Skeletal muscle satellite cell (primary cell): ENCODE measurements around the gene PTPN14.
"Not testable (repeated sequence)": the region's sequence is repeated elsewhere in the genome, so short reads cannot be mapped to it uniquely, and the experiment has no call there.

Experiments
- H3K27me3 ChIP-seq: 2 replicates; pipeline ENCODE4 v1.7.0; 2013; ENCODE audit warnings: low read length; ENCODE audit not compliant: control insufficient read depth, insufficient read depth
- H3K36me3 ChIP-seq: 2 replicates; pipeline ENCODE4 v1.7.0; 2013; ENCODE audit warnings: mild to moderate bottlenecking, control low read depth, low read length; ENCODE audit not compliant: insufficient read depth
- H3K4me1 ChIP-seq: 2 replicates; pipeline ENCODE4 v1.7.0; 2013; ENCODE audit warnings: low read length; ENCODE audit not compliant: control insufficient read depth, insufficient read depth
- H3K4me2 ChIP-seq: 2 replicates; pipeline ENCODE4 v1.7.0; 2013; ENCODE audit warnings: mild to moderate bottlenecking, low read length
- H3K4me3 ChIP-seq: 2 replicates; pipeline ENCODE4 v1.7.0; 2013; ENCODE audit warnings: low read length
- H3K9ac ChIP-seq: 2 replicates; pipeline ENCODE4 v1.7.0; 2013; ENCODE audit warnings: mild to moderate bottlenecking, low read depth, low read length, moderate library complexity
- H3K9me3 ChIP-seq: replicated peaks from 2 replicates; pipeline ENCODE4 v1.7.0; 2013; ENCODE audit warnings: mild to moderate bottlenecking, control low read depth, low read length

PTPN14 gene

DNA sequence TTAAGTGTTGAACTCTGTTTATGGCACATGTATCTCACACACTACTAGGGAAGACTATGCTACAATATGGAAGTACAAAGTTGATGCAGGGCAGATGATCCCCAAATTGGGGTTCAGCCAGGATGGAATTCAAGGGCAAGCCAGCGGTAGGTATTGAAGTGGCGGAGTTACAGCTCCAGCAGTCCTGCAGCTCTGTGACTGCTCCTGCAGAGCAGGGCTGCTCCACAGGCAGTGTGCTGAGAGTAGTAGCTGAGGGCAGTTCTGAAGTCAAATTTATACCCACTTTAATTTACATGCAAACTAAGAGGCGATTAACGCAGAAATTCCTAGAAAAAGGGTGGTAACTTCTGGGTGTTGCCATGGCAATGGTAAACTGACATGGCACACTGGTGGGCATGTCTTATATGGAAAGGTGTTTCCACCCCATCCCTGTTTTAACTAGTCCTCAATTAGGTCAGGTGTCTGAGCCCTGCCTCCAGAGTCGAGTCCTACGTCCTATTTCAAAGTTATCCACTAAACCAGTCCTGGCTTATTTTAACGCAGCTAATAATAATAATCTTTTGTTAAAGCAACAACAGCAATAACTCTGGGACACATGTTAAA lies 31.0 kb upstream of the PTPN14 start:
- Histone ChIP-seq H3K27me3 (no peaks in the 10 kb centered on the region), H3K9ac (no peak overlapping the region), H3K4me3 (no peak overlapping the region), H3K36me3 (no peaks in the 10 kb centered on the region), H3K4me1 (peaks cover 46% of the 10 kb centered on the region), H3K4me2 (peak overlapping the region; percentile 28), H3K9me3 (no peaks in the 10 kb centered on the region)

DNA sequence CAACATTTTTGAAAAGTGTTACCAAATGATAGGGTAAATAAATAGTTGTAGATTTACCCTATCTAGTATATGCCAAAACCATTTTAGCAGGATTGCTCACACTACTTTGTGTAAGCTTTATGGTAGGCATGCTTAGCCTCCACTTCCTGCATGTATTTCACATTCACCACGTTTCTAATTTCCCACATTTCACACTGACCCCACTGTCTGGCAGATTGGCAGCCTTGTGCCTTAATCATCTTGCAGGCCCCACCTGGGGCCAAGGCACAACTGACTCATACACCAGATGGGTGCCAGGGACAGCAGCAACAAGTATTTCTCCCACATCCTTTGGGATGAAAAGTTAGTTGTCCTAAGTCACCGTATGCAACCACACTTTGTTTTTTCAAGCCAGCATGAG lies 30.4 kb upstream of the PTPN14 start:
- Histone ChIP-seq H3K27me3 (no peaks in the 10 kb centered on the region), H3K9ac (peak overlapping the region; percentile 22), H3K9me3 (no peaks in the 10 kb centered on the region), H3K4me3 (no peak overlapping the region), H3K4me1 (peaks cover 46% of the 10 kb centered on the region), H3K4me2 (peak overlapping the region; percentile 28), H3K36me3 (no peaks in the 10 kb centered on the region)

DNA sequence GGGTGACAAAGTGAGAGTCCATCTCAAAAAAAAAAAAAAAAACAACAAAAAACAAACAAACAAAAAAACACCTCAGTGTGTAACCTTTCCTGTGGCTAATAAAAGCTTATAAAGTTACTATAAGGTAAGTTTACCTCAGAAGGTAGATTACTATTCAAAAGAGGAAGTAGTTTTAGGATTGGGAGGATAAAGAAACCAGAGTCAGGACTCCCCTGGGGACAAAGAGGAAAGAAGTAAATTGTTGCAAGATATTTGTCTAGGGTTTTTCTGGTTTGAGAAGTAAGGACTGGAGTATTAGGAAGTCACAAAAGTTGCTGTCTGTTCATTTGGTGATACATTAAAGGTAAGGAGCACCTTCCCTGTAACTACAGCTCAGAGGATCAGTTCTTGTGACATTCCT lies 27.8 kb upstream of the PTPN14 start:
- no peaks in the 10 kb centered on the region for H3K27me3 ChIP-seq
- no peaks in the 10 kb centered on the region for H3K36me3 ChIP-seq
- H3K4me1 ChIP-seq = peaks cover 46% of the 10 kb centered on the region
- no peak overlapping the region for H3K4me2 ChIP-seq
- H3K9me3 ChIP-seq = peaks cover 6% of the 10 kb centered on the region
- H3K4me3 ChIP-seq = no peak overlapping the region
- no peak overlapping the region for H3K9ac ChIP-seq

DNA sequence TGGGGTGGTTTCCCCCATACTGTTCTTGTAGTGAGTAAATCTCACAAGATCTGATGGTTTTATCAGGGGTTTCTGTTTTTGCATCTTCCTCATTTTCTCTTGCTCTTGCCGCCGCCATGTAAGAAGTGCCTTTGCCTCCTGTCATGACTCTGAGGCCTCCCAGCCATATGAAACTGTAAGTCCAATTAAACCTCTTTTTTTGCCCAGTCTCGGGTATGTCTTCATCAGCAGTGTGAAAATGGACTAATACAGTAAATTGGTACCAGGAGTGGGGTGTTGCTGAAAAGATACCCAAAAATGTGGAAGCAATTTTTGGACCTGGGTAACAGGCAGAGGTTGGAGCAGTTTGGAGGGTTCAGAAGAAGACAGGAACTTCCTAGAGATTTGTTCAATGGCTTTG lies 24.7 kb upstream of the PTPN14 start:
- H3K9ac ChIP-seq, H3K36me3 ChIP-seq, H3K4me3 ChIP-seq, H3K27me3 ChIP-seq, H3K9me3 ChIP-seq, H3K4me2 ChIP-seq: not testable (repeated sequence)
- H3K4me1 ChIP-seq = peaks cover 34% of the 10 kb centered on the region

DNA sequence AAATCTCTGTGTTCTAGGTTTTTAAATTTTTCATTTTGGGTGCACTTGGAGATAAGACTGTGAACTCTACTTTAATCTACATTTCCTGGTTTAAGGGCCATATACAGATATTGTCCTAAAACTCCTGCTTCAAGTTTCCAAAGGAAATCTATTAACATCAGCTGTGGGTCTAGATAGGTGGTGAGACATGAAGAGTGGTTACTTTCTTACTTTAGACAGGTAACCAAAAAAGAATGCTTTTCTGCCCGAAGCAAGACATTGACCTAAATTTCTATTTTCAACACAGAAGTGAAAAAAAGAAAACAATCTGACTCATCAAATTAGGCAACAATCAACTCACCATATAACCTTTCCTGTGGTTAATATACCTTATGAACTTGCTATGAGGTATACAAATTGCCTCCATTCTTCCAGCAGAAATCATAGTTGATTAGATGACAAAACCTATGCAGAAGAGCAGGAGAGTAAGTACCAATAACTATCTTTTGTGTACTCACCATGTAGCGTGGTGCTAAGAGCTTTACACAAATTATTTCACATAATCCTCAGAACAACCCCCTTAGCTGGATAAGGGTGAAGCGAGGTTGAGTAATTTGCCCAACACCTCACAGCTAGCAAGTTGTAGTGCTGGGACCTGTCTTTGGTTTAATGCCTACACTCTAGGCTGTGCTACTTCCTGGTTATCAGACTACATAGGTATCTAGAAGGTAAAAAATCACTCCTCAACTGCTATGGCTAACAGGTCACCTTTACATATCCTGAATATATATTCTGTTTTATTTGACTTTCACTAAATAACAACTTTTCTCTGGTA lies 23.4 kb upstream of the PTPN14 start:
- peaks cover 6% of the 10 kb centered on the region for H3K9me3 ChIP-seq
- H3K27me3 ChIP-seq = no peaks in the 10 kb centered on the region
- peaks cover 41% of the 10 kb centered on the region for H3K4me1 ChIP-seq
- no peak overlapping the region for H3K4me3 ChIP-seq
- no peak overlapping the region for H3K9ac ChIP-seq
- H3K4me2 ChIP-seq = no peak overlapping the region
- H3K36me3 ChIP-seq = no peaks in the 10 kb centered on the region

DNA sequence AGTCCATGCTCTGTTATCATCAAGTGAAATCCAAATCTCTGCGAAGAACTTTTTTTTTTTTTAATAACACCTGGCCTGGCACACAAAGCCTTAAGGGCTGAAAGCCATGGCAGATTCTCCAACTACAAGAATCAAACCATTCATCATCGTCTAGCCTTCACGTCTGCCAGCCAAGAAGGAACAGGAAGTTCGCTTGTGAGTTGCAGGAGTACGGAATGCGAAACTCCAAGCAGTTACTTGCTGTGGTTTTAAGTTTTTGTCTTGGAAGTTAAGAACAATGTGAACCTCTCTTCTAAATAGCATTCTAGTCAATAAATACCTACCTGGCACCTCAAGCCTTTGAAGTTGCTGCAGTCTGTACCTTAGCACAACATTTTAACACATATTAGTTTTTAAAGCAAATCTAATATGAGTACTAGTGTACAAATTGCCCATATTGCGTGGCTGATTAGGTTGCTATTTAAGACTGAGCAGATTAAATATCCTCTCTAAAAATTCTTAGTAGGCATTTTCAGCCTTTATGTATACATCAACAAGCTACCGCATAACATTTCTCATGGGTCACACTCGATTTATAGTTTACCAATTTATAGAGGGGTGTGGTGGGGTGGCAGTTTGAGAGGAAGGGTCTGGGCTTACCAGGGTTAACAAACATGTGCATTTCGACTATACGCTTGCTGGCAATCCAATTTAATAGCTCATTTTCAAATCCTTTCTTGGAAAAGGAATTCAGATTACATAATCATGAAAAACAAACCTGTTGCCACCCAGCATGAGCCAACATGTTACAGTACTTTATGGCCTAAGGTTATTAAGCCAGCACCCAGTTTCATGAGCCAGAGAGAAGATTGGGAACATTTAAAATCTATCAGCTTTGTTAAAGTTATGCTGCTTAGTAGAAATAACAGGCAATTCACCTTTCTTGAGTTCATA lies 22.2 kb upstream of the PTPN14 start:
- peaks cover 50% of the 10 kb centered on the region for H3K4me1 ChIP-seq
- H3K4me3 ChIP-seq = no peak overlapping the region
- H3K36me3 ChIP-seq = no peaks in the 10 kb centered on the region

DNA sequence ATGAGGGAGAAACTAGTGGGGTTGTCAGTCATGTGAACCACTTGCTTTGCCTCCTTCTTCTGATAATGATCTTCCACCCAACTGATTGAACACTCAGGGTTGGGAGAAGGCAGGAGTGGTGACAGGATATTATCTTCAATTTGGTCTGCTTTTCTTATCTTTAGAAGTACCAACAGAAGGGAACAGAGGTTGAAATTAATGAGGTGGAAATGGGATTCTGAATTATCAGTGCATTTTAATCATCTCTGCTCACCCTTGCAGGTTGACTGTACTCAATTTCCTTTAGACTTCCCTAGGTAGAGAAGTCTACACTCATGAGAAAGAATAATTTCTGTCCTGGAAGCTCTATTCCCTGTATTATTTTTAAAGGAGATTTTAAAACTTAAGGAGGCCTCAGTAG lies 19.9 kb upstream of the PTPN14 start:
- Histone ChIP-seq H3K4me2 (no peak overlapping the region), H3K4me3 (no peak overlapping the region), H3K27me3 (no peaks in the 10 kb centered on the region), H3K36me3 (no peaks in the 10 kb centered on the region), H3K9ac (no peak overlapping the region), H3K4me1 (peaks cover 72% of the 10 kb centered on the region), H3K9me3 (peaks cover 6% of the 10 kb centered on the region)

More for the DNA sequence above, 22.2 kb upstream of the PTPN14 start:
- no peaks in the 10 kb centered on the region for H3K27me3 ChIP-seq
- H3K9me3 ChIP-seq = peaks cover 6% of the 10 kb centered on the region
- H3K4me2 ChIP-seq = peak overlapping the region; percentile 29
- H3K9ac ChIP-seq = no peak overlapping the region

DNA sequence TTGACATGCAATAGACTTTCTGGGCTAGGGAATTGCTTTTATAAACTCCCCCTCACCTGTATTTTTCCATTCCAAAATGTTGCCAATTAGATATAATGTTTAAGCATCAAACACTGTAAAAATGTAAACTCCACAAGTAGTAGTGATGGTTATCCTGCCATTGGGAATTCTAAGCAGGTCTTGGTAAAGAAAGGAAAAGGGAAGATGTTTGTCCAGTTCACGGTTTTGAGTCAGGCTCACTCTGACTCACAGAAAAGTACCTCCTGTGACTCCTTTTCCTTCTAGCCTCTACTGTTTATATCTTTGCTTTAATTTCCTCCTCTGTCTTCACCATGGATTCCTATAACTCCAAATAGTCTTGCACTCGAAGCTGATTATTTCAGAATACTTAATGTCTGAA lies 19.0 kb upstream of the PTPN14 start:
- Histone ChIP-seq H3K36me3 (no peaks in the 10 kb centered on the region), H3K9ac (no peak overlapping the region), H3K27me3 (no peaks in the 10 kb centered on the region), H3K4me3 (peak overlapping the region; percentile 22), H3K4me1 (peaks cover 80% of the 10 kb centered on the region), H3K9me3 (no peaks in the 10 kb centered on the region), H3K4me2 (peak overlapping the region; percentile 48)

DNA sequence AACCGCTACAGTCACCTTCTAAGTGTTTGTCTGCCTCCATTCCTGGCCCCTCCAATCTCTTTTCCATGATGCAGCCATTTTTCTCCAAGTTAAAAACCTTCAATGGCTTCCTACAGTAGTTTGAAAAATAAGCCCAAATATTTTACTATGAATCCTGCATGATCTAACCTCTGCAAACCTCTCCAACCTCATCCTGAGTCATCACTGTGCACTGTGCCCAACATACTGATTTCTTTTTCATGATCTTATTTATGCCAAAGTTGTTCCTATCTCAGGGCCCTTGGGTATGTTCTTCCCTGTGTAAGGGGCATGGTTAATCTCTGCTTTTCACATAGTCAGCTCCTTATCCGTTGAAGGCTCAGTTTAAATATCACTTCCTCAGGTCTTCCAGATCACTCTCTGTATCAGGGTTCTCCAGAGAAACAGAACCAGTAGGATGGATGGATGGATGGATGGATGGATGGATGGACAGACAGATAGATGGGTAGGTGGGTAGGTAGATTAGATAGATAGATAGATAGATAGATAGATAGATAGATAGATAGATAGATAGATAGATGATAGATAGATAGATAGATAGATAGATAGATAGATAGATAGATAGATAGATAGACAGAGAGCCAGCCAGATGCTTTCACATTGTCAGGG lies 18.1 kb upstream of the PTPN14 start:
- H3K4me2 ChIP-seq = peak overlapping the region; percentile 57
- H3K4me1 ChIP-seq = peaks cover 80% of the 10 kb centered on the region
- no peaks in the 10 kb centered on the region for H3K27me3 ChIP-seq
- no peaks in the 10 kb centered on the region for H3K9me3 ChIP-seq
- H3K36me3 ChIP-seq = no peaks in the 10 kb centered on the region
- no peak overlapping the region for H3K9ac ChIP-seq
- no peak overlapping the region for H3K4me3 ChIP-seq

DNA sequence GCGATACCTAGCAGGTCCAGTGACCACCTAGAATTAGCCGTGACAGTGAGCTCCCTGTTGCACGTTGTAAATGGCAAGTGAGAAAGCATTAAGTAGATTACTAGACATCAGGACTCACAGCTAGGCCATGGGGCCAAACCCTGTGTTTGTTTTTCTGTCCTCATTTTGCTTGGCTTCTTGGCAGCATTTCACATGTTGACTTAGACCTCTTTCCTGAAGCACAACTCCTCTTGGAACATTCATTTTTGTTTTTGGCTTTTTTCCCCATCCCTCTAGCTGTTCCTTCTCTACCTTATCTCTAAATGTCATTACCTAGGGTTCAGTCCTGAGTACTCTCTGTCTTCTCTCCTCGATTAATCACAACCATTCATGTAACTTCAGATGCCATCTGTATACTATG lies 16.9 kb upstream of the PTPN14 start:
- Histone ChIP-seq H3K4me1 (peaks cover 75% of the 10 kb centered on the region), H3K27me3 (no peaks in the 10 kb centered on the region), H3K4me2 (peak overlapping the region; percentile 65), H3K4me3 (peak overlapping the region; percentile 43), H3K36me3 (no peaks in the 10 kb centered on the region), H3K9ac (no peak overlapping the region), H3K9me3 (no peaks in the 10 kb centered on the region)

DNA sequence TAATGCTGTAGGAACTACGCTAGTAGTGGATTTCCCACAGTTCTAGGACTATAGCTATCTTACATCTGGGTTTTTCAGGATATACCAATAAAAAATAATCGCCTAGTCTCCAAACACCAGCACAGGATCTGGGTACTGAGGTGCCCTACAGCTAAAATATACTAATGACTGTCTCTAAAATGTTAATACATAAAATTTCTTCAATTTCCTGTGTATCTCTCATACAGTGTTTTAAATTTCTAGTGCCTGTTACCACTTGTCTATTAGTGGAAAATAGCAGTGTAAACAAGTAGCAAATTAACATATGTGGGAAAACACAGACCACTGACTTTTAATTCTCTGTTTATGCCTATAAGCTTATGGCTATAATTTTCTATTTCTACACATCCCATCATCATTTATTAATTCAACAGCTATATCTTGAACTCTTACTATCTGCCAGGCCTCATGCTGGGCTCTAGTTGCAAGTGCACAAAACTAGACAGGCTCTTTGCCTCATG lies 16.1 kb upstream of the PTPN14 start:
- Histone ChIP-seq H3K27me3 (no peaks in the 10 kb centered on the region), H3K36me3 (no peaks in the 10 kb centered on the region), H3K9me3 (no peaks in the 10 kb centered on the region), H3K4me1 (peaks cover 68% of the 10 kb centered on the region), H3K4me3 (no peak overlapping the region), H3K9ac (peak overlapping the region; percentile 26), H3K4me2 (peak overlapping the region; percentile 36)
